SK-N-MC (cell line): ENCODE measurements around the gene KLHDC2.
"Not testable (repeated sequence)": the region's sequence is repeated elsewhere in the genome, so short reads cannot be mapped to it uniquely, and the experiment has no call there.

Source experiments
- EZH2 ChIP-seq: fragments of 200-600 bp; sonication (generic); IDR thresholded peaks from one replicate; pipeline ENCODE4 v1.6.1; 2017; ENCODE audit warnings: antibody characterized with exemption
- POLR2AphosphoS5 ChIP-seq: IDR thresholded peaks from 2 replicates; pipeline ENCODE4 v1.6.1; 2012; ENCODE audit warnings: mild to moderate bottlenecking, low read depth, low read length, borderline replicate concordance

GRCh38 chr14:49816118-49816517, 48.2 kb downstream of the KLHDC2 start:
- TF ChIP-seq POLR2AphosphoS5, EZH2: not testable (repeated sequence)
